Liver (tissue), 3 donors: ENCODE measurements around the gene ACOT6.

ENCODE experiments used
- ATF3 ChIP-seq: IDR thresholded peaks from 2 replicates; pipeline ENCODE4 v1.6.1; 2016; ENCODE audit warnings: antibody characterized with exemption
- EGR1 ChIP-seq, 2 donors: IDR thresholded peaks; 2 replicates each; pipeline ENCODE4 v1.6.1; 2016 to 2018; ENCODE audit warnings: antibody characterized with exemption in 2 of 2, low read depth in 2 of 2
- GABPA ChIP-seq, 2 donors: IDR thresholded peaks in 1 of 2; conservative IDR thresholded peaks in 1 of 2; 2 replicates each; pipeline ENCODE4 v1.6.1; 2016; ENCODE audit warnings: antibody characterized with exemption in 2 of 2, mild to moderate bottlenecking in 1 of 2, moderate library complexity in 1 of 2
- JUND ChIP-seq, 2 donors: IDR thresholded peaks; 2 replicates each; pipeline ENCODE4 v1.6.1; 2016; ENCODE audit warnings: antibody characterized with exemption in 2 of 2
- RAD21 ChIP-seq, 2 donors: IDR thresholded peaks; 2 replicates each; pipeline ENCODE4 v1.6.1; 2016; ENCODE audit warnings: antibody characterized with exemption in 2 of 2, mild to moderate bottlenecking in 2 of 2
- YY1 ChIP-seq: IDR thresholded peaks from 2 replicates; pipeline ENCODE4 v1.6.1; 2016; ENCODE audit warnings: antibody characterized with exemption, mild to moderate bottlenecking
- ZBTB33 ChIP-seq: IDR thresholded peaks from 2 replicates; pipeline ENCODE4 v1.6.1; 2016; ENCODE audit warnings: antibody characterized with exemption
- TF ChIP-seq, protein P1 (sequence below): fragments of 150-350 bp; IDR thresholded peaks from 2 replicates; pipeline ENCODE4 v1.5.1; 2017; ENCODE audit warnings: improper control_type of control experiment, low read depth, low read length; ENCODE audit not compliant: missing input control
- donor health status: healthy.
- donor health status: healthy.

GRCh38 chr14:73599499-73599898, 12.8 kb upstream of the ACOT6 start:
- TF ChIP-seq, protein P1, sequence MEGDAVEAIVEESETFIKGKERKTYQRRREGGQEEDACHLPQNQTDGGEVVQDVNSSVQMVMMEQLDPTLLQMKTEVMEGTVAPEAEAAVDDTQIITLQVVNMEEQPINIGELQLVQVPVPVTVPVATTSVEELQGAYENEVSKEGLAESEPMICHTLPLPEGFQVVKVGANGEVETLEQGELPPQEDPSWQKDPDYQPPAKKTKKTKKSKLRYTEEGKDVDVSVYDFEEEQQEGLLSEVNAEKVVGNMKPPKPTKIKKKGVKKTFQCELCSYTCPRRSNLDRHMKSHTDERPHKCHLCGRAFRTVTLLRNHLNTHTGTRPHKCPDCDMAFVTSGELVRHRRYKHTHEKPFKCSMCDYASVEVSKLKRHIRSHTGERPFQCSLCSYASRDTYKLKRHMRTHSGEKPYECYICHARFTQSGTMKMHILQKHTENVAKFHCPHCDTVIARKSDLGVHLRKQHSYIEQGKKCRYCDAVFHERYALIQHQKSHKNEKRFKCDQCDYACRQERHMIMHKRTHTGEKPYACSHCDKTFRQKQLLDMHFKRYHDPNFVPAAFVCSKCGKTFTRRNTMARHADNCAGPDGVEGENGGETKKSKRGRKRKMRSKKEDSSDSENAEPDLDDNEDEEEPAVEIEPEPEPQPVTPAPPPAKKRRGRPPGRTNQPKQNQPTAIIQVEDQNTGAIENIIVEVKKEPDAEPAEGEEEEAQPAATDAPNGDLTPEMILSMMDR = no peak
- TF ChIP-seq EGR1 (IDR thresholded peaks at IDR 0.05; ENCODE audit: low read depth in 2 of 2) = no peak
- TF ChIP-seq ZBTB33 = no peak
- TF ChIP-seq RAD21 (IDR thresholded peaks at IDR 0.05) = no peak
- no peak for TF ChIP-seq YY1
- TF ChIP-seq ATF3 = no peak
- TF ChIP-seq JUND (IDR thresholded peaks at IDR 0.05) = no peak
- no peak for TF ChIP-seq GABPA (IDR thresholded peaks at IDR 0.05 in 1 of 2, conservative IDR thresholded peaks at IDR 0.05 in 1 of 2)
